RWPE1 (cell line): ENCODE measurements around the gene F8.

Experiments
- CTCF ChIA-PET: fragments of 350-600 bp; sonication (Branson Sonifier 250); formaldehyde crosslinking; extraction: SDS; loops from one replicate; lab custom pipeline; 2021; lab: Yijun Ruan, JAX
- POLR2A ChIA-PET: fragments of 400-600 bp; formaldehyde crosslinking; extraction: SDS; loops from one replicate; lab custom pipeline; 2020; ENCODE audit warnings: antibody characterized with exemption; ENCODE audit not compliant: low non-redundant PET; lab: Yijun Ruan, JAX
- DNase-seq: peaks from one replicate; pipeline ENCODE4 v3.0.0; 2012; ENCODE audit warnings: low spot score
- H3K27ac ChIP-seq: fragments of 450-650 bp; 2 replicates; pipeline ENCODE4 v1.5.1; 2017
- TF ChIP-seq, protein P1 (sequence below): fragments of 450-650 bp; conservative IDR thresholded peaks from 2 replicates; pipeline ENCODE4 v1.5.1; 2017; ENCODE audit warnings: low read depth, mild to moderate bottlenecking

Gene F8

DNA sequence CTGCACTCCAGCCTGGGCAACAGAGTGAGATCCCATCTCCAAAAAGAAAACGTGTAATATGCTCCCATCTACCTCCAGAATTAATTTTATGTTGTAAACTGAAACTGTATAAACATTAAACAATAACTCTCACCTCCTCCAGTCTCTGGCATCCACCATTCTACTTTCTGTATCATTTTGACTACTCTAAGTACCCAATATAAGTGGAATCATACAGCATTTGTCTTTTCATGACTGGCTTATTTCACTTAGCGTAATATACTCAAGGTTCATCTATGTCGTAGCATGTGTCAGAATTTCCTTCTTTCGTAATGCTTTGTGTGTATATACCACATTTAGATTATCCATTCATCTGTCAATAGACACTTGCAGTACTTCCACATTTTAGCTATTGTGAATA lies 20.6 kb downstream of the F8 start:
- no peak for DNase-seq
- TF ChIP-seq, protein P1, sequence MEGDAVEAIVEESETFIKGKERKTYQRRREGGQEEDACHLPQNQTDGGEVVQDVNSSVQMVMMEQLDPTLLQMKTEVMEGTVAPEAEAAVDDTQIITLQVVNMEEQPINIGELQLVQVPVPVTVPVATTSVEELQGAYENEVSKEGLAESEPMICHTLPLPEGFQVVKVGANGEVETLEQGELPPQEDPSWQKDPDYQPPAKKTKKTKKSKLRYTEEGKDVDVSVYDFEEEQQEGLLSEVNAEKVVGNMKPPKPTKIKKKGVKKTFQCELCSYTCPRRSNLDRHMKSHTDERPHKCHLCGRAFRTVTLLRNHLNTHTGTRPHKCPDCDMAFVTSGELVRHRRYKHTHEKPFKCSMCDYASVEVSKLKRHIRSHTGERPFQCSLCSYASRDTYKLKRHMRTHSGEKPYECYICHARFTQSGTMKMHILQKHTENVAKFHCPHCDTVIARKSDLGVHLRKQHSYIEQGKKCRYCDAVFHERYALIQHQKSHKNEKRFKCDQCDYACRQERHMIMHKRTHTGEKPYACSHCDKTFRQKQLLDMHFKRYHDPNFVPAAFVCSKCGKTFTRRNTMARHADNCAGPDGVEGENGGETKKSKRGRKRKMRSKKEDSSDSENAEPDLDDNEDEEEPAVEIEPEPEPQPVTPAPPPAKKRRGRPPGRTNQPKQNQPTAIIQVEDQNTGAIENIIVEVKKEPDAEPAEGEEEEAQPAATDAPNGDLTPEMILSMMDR, result no peak
- POLR2A ChIA-PET, result no interaction called here
- H3K27ac ChIP-seq, result no peak overlapping the region
- CTCF ChIA-PET, result no interaction called here

GRCh38 chrX:155000841-155001240 lies 21.7 kb downstream of the F8 start:
- TF ChIP-seq, protein P1, result no peak
- no peak for DNase-seq
- POLR2A ChIA-PET, result no interaction called here
- no peak overlapping the region for H3K27ac ChIP-seq
- CTCF ChIA-PET, result no interaction called here

GRCh38 chrX:154998204-154998880 lies 24.2 kb downstream of the F8 start:
- POLR2A ChIA-PET, result no interaction called here
- DNase-seq, result no peak
- H3K27ac ChIP-seq, result no peak overlapping the region
- TF ChIP-seq, protein P1, result no peak
- CTCF ChIA-PET, result no interaction called here

DNA sequence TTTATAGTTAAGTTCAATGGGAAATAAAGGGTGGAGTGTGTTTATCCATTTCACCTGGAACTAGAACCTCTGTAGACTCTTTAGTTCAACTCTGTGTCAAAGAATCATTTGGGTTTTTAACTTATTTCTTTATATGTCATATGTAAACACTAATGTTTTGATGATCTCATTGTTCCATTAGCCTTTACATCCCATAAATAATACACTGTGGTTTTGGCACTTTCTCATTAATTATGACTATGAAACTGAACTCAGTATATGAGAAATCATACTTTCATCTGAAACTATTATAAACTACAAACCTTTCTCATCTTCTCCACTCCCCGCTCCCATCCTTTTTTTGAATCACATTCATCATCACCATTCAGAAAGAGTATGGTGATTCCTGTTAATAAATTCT lies 31.0 kb downstream of the F8 start:
- CTCF ChIA-PET, result no interaction called here
- POLR2A ChIA-PET, result no interaction called here
- TF ChIP-seq, protein P1, result no peak
- DNase-seq, result no peak
- H3K27ac ChIP-seq, result no peak overlapping the region

GRCh38 chrX:154991039-154991438 lies 31.5 kb downstream of the F8 start:
- TF ChIP-seq, protein P1, result no peak
- ChIA-PET CTCF (no interaction called here), POLR2A (no interaction called here)
- no peak overlapping the region for H3K27ac ChIP-seq
- no peak for DNase-seq

DNA sequence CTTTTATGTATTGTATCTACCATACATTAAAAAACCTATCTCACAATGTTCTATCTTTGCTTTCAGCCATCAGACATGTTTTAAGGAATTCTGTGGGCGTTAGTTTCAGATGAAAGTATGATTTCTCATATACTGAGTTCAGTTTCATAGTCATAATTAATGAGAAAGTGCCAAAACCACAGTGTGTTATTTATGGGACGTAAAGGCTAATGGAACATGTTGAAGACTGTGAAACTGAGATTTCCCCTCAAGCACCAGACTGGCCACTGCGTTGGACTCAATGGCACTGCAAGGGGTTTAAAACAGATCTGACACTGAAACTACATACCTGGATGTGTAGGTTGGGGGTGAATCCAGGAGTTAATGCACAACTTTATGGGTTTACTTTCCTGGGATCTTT lies 32.0 kb downstream of the F8 start:
- TF ChIP-seq, protein P1, result no peak
- CTCF ChIA-PET, result no interaction called here
- DNase-seq, result no peak
- POLR2A ChIA-PET, result no interaction called here
- H3K27ac ChIP-seq, result no peak overlapping the region
